ENCODE measurements around the gene CAMK2A.

The CAMK2A gene

DNA sequence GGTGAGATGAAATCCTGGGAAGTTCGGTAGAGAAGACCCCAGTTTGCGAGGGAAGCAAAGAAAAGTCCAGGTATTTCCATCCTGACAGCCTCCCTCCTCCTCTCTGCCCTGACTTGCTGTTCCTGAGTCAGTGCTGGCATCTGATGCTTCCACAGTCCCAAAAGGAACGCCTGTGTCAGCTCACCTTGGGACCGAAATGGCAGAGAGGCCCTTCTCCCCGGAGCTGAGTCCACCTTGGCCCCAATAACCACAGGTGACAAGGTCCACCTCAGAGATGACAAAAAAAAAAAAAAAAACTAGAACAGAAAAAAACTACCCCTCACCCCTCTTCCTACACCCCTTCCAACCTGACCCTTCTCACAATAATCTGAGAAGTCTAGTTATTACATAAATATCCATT lies 68.1 kb downstream of the CAMK2A start:
- H3K4me3 ChIP-seq (ENCODE audit: low read depth, low read length), result no peak overlapping the region
- no peak for DNase-seq (ENCODE audit: low read depth)
- TF ChIP-seq, protein P1, sequence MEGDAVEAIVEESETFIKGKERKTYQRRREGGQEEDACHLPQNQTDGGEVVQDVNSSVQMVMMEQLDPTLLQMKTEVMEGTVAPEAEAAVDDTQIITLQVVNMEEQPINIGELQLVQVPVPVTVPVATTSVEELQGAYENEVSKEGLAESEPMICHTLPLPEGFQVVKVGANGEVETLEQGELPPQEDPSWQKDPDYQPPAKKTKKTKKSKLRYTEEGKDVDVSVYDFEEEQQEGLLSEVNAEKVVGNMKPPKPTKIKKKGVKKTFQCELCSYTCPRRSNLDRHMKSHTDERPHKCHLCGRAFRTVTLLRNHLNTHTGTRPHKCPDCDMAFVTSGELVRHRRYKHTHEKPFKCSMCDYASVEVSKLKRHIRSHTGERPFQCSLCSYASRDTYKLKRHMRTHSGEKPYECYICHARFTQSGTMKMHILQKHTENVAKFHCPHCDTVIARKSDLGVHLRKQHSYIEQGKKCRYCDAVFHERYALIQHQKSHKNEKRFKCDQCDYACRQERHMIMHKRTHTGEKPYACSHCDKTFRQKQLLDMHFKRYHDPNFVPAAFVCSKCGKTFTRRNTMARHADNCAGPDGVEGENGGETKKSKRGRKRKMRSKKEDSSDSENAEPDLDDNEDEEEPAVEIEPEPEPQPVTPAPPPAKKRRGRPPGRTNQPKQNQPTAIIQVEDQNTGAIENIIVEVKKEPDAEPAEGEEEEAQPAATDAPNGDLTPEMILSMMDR (conservative IDR thresholded peaks at IDR 0.05; ENCODE audit: low read depth, low read length), result no peak

GRCh38 chr5:150219861-150220260 lies 69.7 kb downstream of the CAMK2A start:
- no peak for DNase-seq (ENCODE audit: low read depth)
- TF ChIP-seq, protein P1 (conservative IDR thresholded peaks at IDR 0.05; ENCODE audit: low read depth, low read length), result no peak
- H3K4me3 ChIP-seq (ENCODE audit: low read depth, low read length), result no peak overlapping the region

DNA sequence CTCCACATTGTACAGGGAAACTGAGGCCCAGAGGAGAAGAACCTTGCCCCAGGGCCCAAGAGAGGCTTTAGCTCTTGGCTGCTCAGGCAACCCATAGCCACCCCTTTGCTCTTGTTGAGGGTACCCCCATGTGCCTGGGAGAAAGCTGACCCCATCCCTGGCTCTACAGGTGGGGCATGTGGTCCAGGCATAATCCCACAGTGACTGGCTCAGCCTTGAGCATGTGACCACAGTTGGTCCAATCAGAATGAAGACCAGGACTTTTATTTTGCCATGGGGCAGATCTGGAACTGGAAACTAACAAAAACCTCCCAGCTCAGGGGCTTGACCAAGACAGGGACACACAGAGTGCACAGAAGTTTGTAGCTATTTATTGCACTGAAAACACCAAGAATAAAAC lies 70.4 kb downstream of the CAMK2A start:
- peak; percentile 39 for DNase-seq (ENCODE audit: low read depth)
- H3K4me3 ChIP-seq (ENCODE audit: low read depth, low read length), result no peak overlapping the region
- TF ChIP-seq, protein P1 (conservative IDR thresholded peaks at IDR 0.05; ENCODE audit: low read depth, low read length), result no peak

DNA sequence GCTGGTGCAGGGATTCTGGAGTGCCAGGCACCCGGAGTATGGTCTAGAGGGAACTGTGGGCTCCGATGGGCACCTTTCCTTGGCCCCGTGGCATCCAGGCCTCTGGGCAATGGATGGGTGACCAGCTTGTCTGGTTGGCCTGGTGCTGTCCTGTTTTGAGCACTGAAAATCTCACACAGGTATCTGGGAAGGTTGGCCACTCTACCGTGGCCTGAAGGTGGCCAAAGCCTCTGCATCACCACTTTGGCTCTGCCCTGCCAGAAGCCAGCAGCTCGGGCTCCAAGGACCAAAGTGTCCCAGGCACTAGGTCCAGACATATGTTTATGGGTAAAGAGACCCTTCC lies 70.9 kb downstream of the CAMK2A start:
- H3K4me3 ChIP-seq (ENCODE audit: low read depth, low read length), result no peak overlapping the region
- TF ChIP-seq, protein P1 (conservative IDR thresholded peaks at IDR 0.05; ENCODE audit: low read depth, low read length), result no peak
- no peak for DNase-seq (ENCODE audit: low read depth)

DNA sequence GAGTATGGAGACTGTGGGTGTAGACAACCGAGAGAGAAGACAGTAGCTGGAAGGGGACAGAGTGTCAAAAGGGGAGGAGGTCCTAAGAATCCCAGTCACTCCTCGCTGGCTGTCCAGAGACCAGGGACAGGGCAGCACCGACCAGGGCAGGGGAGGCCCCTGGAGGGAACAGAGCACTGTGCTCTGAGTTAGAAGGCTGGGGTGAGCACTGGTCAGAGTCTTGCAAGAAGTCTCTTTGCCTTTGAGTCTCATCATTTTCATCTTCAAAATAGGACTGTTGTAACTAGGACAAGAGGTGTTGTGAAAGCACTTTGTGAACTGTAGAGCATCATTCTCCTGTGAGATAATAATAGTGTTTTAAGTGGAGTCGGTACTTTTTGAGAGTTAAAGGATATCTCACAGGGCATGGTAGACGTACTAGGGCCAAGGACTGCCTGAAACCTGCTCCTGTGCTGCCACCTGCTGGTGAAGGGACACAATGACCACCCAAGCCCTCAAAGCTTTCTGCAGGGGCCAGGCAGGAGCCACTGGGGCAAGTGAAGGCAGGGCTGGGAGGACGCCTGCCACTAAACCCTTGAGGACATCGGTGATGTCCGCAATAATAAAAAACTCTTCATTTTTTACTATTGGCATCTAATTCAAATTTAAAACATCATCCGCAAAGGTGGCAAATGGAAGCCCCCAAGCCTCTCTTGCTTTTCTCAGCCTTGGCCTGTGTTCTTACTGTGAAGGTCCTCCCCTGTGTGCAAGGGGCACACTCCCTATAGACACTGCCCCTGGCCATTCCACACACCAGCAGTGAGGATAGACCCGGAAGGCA lies 71.5 kb downstream of the CAMK2A start:
- peak; percentile 90 for DNase-seq (ENCODE audit: low read depth)
- no peak overlapping the region for H3K4me3 ChIP-seq (ENCODE audit: low read depth, low read length)
- TF ChIP-seq, protein P1 (conservative IDR thresholded peaks at IDR 0.05; ENCODE audit: low read depth, low read length), result peak; percentile 83

DNA sequence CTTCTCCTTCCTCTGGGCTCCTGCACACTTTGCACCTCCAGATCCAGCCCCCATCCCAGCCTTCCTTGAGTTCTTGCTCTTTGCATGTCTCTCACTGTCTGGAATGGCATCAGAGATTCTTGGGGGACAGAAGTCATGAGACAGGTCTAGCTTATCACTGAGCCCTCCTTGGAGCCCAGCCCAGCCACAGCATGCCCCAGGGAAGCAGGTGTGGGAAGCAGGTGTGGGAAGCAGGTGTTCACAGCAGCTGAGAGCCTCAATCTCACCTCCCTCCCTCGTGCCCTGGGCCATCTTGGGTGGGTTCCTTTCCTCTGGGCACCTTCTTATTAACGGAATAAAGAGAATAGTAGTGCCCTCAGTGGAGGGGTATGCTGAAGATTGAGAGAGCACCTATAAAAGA lies 72.5 kb downstream of the CAMK2A start:
- TF ChIP-seq, protein P1 (conservative IDR thresholded peaks at IDR 0.05; ENCODE audit: low read depth, low read length), result no peak
- no peak overlapping the region for H3K4me3 ChIP-seq (ENCODE audit: low read depth, low read length)
- DNase-seq (ENCODE audit: low read depth), result no peak

All from choroid plexus epithelial cell (primary cell).